Epithelial cell of esophagus (primary cell): Measurements from ENCODE around the gene NOD2.

Source experiments
- DNase-seq: peaks from one replicate; pipeline ENCODE4 v3.0.0; 2010; ENCODE audit warnings: low read depth
- H3K4me3 ChIP-seq: 2 replicates; pipeline ENCODE4 v1.5.1; 2011; ENCODE audit warnings: mild to moderate bottlenecking, low read length, control low read depth
- TF ChIP-seq, protein P1 (sequence below): IDR thresholded peaks from 2 replicates; pipeline ENCODE4 v1.5.1; 2011; ENCODE audit warnings: low read depth, mild to moderate bottlenecking, low read length, control low read depth, inconsistent platforms; ENCODE audit not compliant: insufficient read depth; ENCODE audit errors: missing control alignments

The NOD2 gene

GRCh38 chr16:50712956-50713355 lies 19.6 kb downstream of the NOD2 start:
- no peak overlapping the region for H3K4me3 ChIP-seq
- TF ChIP-seq, protein P1, sequence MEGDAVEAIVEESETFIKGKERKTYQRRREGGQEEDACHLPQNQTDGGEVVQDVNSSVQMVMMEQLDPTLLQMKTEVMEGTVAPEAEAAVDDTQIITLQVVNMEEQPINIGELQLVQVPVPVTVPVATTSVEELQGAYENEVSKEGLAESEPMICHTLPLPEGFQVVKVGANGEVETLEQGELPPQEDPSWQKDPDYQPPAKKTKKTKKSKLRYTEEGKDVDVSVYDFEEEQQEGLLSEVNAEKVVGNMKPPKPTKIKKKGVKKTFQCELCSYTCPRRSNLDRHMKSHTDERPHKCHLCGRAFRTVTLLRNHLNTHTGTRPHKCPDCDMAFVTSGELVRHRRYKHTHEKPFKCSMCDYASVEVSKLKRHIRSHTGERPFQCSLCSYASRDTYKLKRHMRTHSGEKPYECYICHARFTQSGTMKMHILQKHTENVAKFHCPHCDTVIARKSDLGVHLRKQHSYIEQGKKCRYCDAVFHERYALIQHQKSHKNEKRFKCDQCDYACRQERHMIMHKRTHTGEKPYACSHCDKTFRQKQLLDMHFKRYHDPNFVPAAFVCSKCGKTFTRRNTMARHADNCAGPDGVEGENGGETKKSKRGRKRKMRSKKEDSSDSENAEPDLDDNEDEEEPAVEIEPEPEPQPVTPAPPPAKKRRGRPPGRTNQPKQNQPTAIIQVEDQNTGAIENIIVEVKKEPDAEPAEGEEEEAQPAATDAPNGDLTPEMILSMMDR, result no peak

GRCh38 chr16:50717091-50717490 lies 23.7 kb downstream of the NOD2 start:
- TF ChIP-seq, protein P1, result no peak
- no peak overlapping the region for H3K4me3 ChIP-seq
- DNase-seq, result no peak

More at GRCh38 chr16:50712956-50713355, 19.6 kb downstream of the NOD2 start:
- DNase-seq, result no peak

- no peak overlapping the region for H3K4me3 ChIP-seq
- TF ChIP-seq, protein P1, result no peak
These were observed 24.1 kb downstream of the NOD2 start for GRCh38 chr16:50717494-50717893.

GRCh38 chr16:50718061-50718760 lies 24.8 kb downstream of the NOD2 start:
- H3K4me3 ChIP-seq, result no peak overlapping the region
- no peak for DNase-seq
- TF ChIP-seq, protein P1, result no peak

More at GRCh38 chr16:50717494-50717893, 24.1 kb downstream of the NOD2 start:
- DNase-seq, result no peak

DNA sequence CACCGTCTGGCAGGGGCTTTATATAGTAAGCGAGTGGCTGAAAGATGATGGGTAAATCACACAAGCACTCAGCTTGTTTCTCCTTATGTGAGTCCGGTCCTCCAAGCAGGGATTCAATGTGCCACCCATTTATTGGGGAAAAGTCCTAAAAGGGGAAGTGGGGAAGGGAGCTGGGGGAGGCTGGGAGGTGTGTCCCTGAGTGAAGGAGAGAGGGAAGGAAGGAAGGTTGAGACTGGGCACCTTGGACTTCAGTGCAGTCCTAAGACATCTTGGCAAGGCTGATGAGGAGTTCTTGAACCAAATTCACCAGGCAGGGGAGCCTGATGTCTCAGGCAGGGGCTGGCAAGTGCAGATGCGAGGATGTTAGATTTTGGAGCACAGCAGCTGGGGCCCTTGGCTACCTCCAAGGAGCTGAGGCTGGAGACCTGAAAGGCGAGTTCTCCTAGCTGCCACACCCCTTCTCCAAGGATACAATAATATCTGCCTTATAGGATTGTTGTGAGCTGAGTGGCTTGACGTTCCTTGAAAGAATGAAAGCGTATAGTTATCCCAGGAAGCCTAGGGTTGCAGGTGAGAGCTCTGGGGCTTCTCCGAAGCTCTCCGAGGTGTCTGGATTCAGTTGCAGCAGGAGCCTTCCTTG lies 25.5 kb downstream of the NOD2 start:
- H3K4me3 ChIP-seq, result peak overlapping the region; percentile 7
- TF ChIP-seq, protein P1, result no peak
- peak; percentile 84 for DNase-seq

DNA sequence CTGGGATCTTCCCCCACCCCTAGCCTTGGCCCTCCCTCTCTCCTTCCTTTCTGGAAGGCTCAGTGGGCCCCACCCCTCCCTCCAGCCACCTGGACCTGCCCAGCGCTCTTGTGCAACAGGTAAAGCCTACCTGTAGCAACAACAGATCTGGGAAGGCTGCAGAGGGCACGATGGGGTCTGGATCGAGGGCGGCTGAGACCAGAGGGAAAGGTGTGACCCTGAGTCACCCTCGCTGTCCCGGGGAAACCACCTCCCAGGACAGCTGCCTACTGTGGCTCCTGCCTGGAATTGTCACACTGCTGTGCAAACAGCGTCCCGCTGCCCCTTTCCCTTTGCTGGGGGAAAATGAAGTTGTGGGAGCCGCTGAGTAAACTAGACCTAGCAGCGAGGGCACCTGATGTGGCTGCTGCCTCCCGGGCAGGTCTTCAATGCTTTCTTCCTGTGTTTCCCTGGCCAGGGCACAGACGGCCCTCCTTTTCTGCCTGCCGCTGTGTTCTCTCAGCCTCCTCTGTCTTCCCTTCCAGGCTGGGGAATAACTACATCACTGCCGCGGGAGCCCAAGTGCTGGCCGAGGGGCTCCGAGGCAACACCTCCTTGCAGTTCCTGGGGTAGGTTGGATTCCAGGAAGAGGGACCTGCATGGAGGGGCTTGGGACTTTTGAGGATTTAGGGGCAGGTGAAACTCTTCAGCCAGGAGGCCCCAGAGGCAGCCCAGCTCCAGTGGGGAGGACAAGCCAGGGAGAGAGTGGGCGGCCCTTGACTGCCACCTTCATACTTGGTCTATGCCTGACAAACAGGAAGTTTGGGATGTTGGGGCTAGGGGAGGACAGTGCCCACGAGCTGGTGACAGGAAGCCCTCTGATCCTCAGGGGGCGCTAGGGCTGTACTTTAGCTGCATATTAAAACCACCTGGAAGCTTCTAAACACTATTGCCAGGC lies 26.3 kb downstream of the NOD2 start:
- peak overlapping the region; percentile 7 for H3K4me3 ChIP-seq
- no peak for DNase-seq

More for the DNA sequence above, 26.3 kb downstream of the NOD2 start:
- TF ChIP-seq, protein P1, result no peak
